Duodenal mucosa (tissue), 2 donors: ENCODE data around the gene MYO1C.

Experiments used
- H3K27ac ChIP-seq: one replicate; pipeline ENCODE4 v1.7.0; 2013; ENCODE audit warnings: low read depth, low read length
- H3K27me3 ChIP-seq, 2 donors: one replicate each; pipeline ENCODE4 v1.7.0; 2013; ENCODE audit warnings: low read length in 2 of 2, control low read depth in 1 of 2; ENCODE audit not compliant: insufficient read depth in 2 of 2, control insufficient read depth in 1 of 2
- H3K36me3 ChIP-seq, 2 donors: one replicate each; pipeline ENCODE4 v1.7.0; 2013; ENCODE audit warnings: low read length in 2 of 2, control low read depth in 1 of 2; ENCODE audit not compliant: insufficient read depth in 2 of 2, control insufficient read depth in 1 of 2
- H3K4me1 ChIP-seq, 2 donors: one replicate each; pipeline ENCODE4 v1.7.0; 2013; ENCODE audit warnings: low read length in 2 of 2, control low read depth in 1 of 2; ENCODE audit not compliant: insufficient read depth in 2 of 2, control insufficient read depth in 1 of 2
- H3K4me3 ChIP-seq, 2 donors: one replicate each; pipeline ENCODE4 v1.7.0; 2013; ENCODE audit warnings: low read length in 2 of 2, low read depth in 1 of 2
- H3K9ac ChIP-seq, 2 donors: one replicate each; pipeline ENCODE4 v1.7.0; 2013; ENCODE audit warnings: low read length in 2 of 2, low read depth in 1 of 2
- H3K9me3 ChIP-seq, 2 donors: one replicate each; pipeline ENCODE4 v1.7.0; 2013; ENCODE audit warnings: low read length in 2 of 2, control low read depth in 1 of 2; ENCODE audit not compliant: control insufficient read depth in 1 of 2

The MYO1C gene

DNA sequence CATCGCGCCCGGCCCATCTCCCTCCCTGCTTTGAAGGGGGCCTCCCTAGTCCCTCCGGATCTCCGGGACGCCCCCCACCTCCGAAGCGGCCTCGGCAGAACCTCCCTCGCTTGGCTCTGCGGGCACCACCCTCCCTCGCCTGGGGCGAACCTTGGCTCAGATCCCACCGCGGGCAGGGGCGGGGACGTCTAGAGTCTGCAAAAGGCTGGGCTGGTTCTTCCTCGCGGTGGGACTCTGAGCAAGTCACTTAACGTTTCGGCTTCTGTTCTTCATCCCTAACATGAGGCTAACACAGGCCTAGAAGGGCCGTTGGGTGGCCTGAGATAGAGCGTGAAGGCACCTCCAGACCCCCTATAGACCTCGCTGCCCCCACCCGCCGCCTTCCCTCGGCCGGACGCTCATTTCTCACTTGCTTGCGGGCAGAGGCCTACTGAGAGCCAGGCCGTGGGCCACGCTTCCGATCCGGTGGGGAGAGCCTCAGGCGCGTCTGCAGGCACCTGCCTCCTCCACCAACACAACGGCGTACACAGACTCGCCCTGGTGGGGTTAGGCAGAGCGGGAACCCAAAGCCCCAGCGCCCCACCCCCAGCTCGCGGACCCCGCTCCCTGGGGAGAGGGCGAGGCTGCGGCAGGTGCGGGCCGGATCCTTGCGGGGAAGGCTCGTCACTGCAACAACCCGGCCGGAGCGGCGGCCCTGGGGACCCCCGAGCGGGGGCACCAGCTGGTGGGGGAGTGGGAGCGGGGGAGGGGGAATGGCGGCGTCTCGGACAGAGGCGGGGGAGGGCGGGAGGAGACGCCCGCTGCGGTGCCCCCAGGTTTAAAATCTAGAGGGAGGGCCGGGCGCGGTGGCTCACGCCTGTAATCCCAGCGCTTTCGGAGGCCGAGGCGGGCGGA, 5.4 kb downstream of the MYO1C start:
- peak overlapping the region; percentile 63 to 72 for H3K9ac ChIP-seq
- no peaks in the 10 kb centered on the region for H3K9me3 ChIP-seq
- peaks cover 6 to 12% of the 10 kb centered on the region in 2 donors for H3K36me3 ChIP-seq
- no peaks in the 10 kb centered on the region for H3K27me3 ChIP-seq
- peak overlapping the region; percentile 68 to 75 for H3K4me3 ChIP-seq
- H3K4me1 ChIP-seq = peaks cover 18 to 50% of the 10 kb centered on the region in 2 donors
- H3K27ac ChIP-seq = peak overlapping the region; percentile 88

- Histone ChIP-seq H3K27me3 (no peaks in the 10 kb centered on the region), H3K36me3 (peaks cover 11 to 23% of the 10 kb centered on the region in 2 donors), H3K9ac (peak overlapping the region; percentile 64 to 84), H3K4me3 (peak overlapping the region; percentile 64 to 78), H3K27ac (peak overlapping the region; percentile 89), H3K4me1 (peaks cover 15 to 46% of the 10 kb centered on the region in 2 donors), H3K9me3 (no peaks in the 10 kb centered on the region)
Measured at GRCh38 chr17:1485423-1486376, 6.8 kb downstream of the MYO1C start.

GRCh38 chr17:1484676-1485422, 7.6 kb downstream of the MYO1C start:
- Histone ChIP-seq H3K4me3 (peak overlapping the region; percentile 62 to 78), H3K27me3 (no peaks in the 10 kb centered on the region), H3K9ac (peak overlapping the region; percentile 36 to 84), H3K36me3 (peaks cover 15 to 28% of the 10 kb centered on the region in 2 donors), H3K27ac (peak overlapping the region; percentile 89), H3K9me3 (no peaks in the 10 kb centered on the region), H3K4me1 (peaks cover 15 to 39% of the 10 kb centered on the region in 2 donors)

DNA sequence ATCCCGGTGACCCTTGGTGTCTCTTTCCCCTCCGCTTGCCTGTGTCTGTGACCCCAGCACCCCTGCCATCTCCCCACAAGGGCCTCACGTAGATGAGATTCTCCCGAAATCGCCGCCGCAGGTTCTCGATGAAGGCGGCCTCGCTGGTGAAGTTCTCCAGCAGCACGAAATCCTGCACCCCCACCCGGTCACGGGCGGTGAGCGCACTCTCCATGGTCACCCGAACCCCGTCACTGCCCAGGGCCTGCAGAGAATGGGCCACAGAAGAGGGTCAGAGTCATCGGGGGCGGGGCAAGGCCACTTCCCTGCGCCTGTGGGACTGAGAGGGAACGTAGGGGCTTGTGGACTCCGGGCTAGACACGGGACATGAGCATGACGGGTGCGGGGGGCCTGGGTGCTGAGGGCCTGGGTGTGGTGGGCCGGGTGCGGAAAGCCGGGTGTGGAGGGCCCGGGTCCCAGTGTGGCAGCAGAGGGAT, 8.4 kb downstream of the MYO1C start:
- no peaks in the 10 kb centered on the region for H3K27me3 ChIP-seq
- H3K9me3 ChIP-seq = no peaks in the 10 kb centered on the region
- H3K36me3 ChIP-seq = peaks cover 15 to 31% of the 10 kb centered on the region in 2 donors
- peak overlapping the region in 1 of 2 donors; percentile 12 for H3K9ac ChIP-seq
- peak overlapping the region; percentile 31 to 43 for H3K4me3 ChIP-seq
- H3K27ac ChIP-seq = no peak overlapping the region
- H3K4me1 ChIP-seq = peaks cover 15 to 34% of the 10 kb centered on the region in 2 donors

- Histone ChIP-seq H3K9ac (no peak overlapping the region), H3K27ac (no peak overlapping the region), H3K4me3 (no peak overlapping the region), H3K27me3 (no peaks in the 10 kb centered on the region), H3K4me1 (peaks cover 10 to 25% of the 10 kb centered on the region in 2 donors), H3K36me3 (peaks cover 25 to 45% of the 10 kb centered on the region in 2 donors), H3K9me3 (no peaks in the 10 kb centered on the region)
Measured at GRCh38 chr17:1482680-1483079, 9.8 kb downstream of the MYO1C start.

DNA sequence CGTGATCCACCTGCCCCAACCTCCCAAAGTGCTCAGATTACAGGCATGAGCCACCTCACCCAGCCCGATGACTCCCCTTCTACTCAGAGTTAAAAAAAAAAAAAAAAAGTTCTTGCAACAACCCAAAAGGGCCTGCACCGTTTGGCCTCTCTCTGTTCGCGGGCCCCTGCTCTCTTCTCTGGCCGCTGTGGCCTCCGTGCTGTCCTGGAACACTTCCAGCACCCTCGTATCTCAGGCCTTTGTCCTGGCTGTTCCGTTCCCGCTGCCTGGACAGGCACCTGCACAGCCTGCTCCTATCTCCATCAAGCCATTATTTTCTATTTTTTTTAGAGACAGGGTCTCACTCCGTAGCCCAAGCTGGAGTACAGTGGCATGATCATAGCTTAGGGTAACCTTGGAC, 10.8 kb downstream of the MYO1C start:
- Histone ChIP-seq H3K4me3 (no peak overlapping the region), H3K36me3 (peaks cover 31 to 55% of the 10 kb centered on the region in 2 donors), H3K9ac (no peak overlapping the region), H3K9me3 (no peaks in the 10 kb centered on the region), H3K4me1 (peaks cover 7 to 20% of the 10 kb centered on the region in 2 donors), H3K27me3 (no peaks in the 10 kb centered on the region), H3K27ac (no peak overlapping the region)

- Histone ChIP-seq H3K27me3 (no peaks in the 10 kb centered on the region), H3K36me3 (peaks cover 31 to 63% of the 10 kb centered on the region in 2 donors), H3K9ac (no peak overlapping the region), H3K4me3 (no peak overlapping the region), H3K27ac (no peak overlapping the region), H3K4me1 (peaks cover 7 to 19% of the 10 kb centered on the region in 2 donors), H3K9me3 (no peaks in the 10 kb centered on the region)
Measured at GRCh38 chr17:1480747-1481465, 11.6 kb downstream of the MYO1C start.

GRCh38 chr17:1478418-1478817, 14.1 kb downstream of the MYO1C start:
- peaks cover 0 to 7% of the 10 kb centered on the region in 2 donors for H3K4me1 ChIP-seq
- H3K36me3 ChIP-seq = peaks cover 39 to 76% of the 10 kb centered on the region in 2 donors
- H3K9me3 ChIP-seq = no peaks in the 10 kb centered on the region
- H3K9ac ChIP-seq = no peak overlapping the region
- no peak overlapping the region for H3K27ac ChIP-seq
- H3K27me3 ChIP-seq = no peaks in the 10 kb centered on the region
- no peak overlapping the region for H3K4me3 ChIP-seq

DNA sequence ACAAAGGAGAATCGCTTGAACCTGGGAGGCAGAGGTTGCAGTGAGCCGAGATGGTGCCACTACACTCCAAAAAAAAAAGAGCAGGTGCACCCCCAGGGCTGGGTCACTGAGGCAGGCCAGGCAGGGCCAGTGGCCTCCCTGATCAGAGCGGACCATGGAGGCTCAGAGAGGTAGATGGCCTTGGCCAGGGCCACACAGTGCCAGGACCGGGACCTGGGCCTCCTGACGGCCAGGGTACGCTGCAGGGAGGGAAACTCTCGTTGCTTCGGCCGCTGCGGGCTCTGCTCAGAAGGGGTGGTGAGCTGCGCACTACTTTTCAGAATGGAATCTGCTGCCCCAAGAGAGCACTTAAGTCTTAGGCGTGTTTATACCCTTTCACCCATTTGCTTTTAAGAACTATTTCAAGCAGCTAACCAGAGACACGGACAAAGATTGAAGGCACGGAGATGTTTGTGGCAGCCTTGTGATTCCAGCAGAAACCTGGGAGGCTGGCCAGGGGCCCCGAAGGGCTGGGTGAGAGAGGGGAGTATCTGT, 17.1 kb downstream of the MYO1C start:
- Histone ChIP-seq H3K27me3 (no peaks in the 10 kb centered on the region), H3K9me3 (no peaks in the 10 kb centered on the region), H3K27ac (no peak overlapping the region), H3K9ac (no peak overlapping the region), H3K36me3 (peaks cover 42 to 72% of the 10 kb centered on the region in 2 donors), H3K4me3 (no peak overlapping the region), H3K4me1 (no peaks in the 10 kb centered on the region)
